Fibroblast of skin of abdomen (primary cell): ENCODE measurements around the gene ZNG1C. TPM values are rescaled to one million over a fixed set of nuclear protein-coding genes. Genes with fewer than 3 reads are reported as not detected.
"Not testable (repeated sequence)": the region's sequence is repeated elsewhere in the genome, so short reads cannot be mapped to it uniquely, and the experiment has no call there.

Source experiments
- DNase-seq: peaks from one replicate; pipeline ENCODE4 v3.0.0-alpha.2; 2013
- polyA plus RNA-seq, 2 experiments: library from polyadenylated mRNA; unstranded; fragments of 120-200 nt; gene quantifications; one replicate each; pipeline ENCODE4 v1.2.1, GENCODE V29; 2013; ENCODE audit not compliant: insufficient read length in 2 of 2

Gene ZNG1C
- polyA plus RNA-seq (2013, experiment 1 of 2; ENCODE audit: insufficient read length): 24.5 TPM
- polyA plus RNA-seq (2013, experiment 2 of 2; ENCODE audit: insufficient read length): 21.3 TPM

GRCh38 chr9:68241683-68242082, at the start of gene ZNG1C:
Gene ZNG1C (plus strand): TSS chr9:68241983. CDS start chr9:68242032, 49 bp downstream.
- not testable (repeated sequence) for DNase-seq

GRCh38 chr9:68242437-68242836, 654 bp downstream of the ZNG1C start:
- DNase-seq: not testable (repeated sequence)

- not testable (repeated sequence) for DNase-seq
These were observed 39.3 kb downstream of the ZNG1C start for GRCh38 chr9:68281041-68281440.

GRCh38 chr9:68302567-68302966, 60.8 kb downstream of the ZNG1C start, which contains the start of gene FOXD4L3:
Gene FOXD4L3 (plus strand): TSS chr9:68302867. CDS start chr9:68302952, 85 bp downstream.
- DNase-seq: not testable (repeated sequence)

GRCh38 chr9:68303771-68304170, 62.0 kb downstream of the ZNG1C start:
- DNase-seq: not testable (repeated sequence)

GRCh38 chr9:68304212-68304611, 62.4 kb downstream of the ZNG1C start:
- not testable (repeated sequence) for DNase-seq

- not testable (repeated sequence) for DNase-seq
These were observed 63.0 kb downstream of the ZNG1C start for GRCh38 chr9:68304777-68305176.

- DNase-seq: not testable (repeated sequence)
These were observed 64.0 kb downstream of the ZNG1C start for GRCh38 chr9:68305680-68306285.

GRCh38 chr9:68306391-68306964, 64.7 kb downstream of the ZNG1C start:
- DNase-seq: not testable (repeated sequence)

- not testable (repeated sequence) for DNase-seq
These were observed 65.3 kb downstream of the ZNG1C start for GRCh38 chr9:68307127-68307526.

GRCh38 chr9:68307654-68308053, 65.9 kb downstream of the ZNG1C start:
- DNase-seq: not testable (repeated sequence)

GRCh38 chr9:68311208-68311607, 69.4 kb downstream of the ZNG1C start:
- DNase-seq: not testable (repeated sequence)

- not testable (repeated sequence) for DNase-seq
These were observed 76.4 kb downstream of the ZNG1C start for GRCh38 chr9:68318209-68318608.

- DNase-seq: not testable (repeated sequence)
These were observed 82.0 kb downstream of the ZNG1C start for GRCh38 chr9:68323749-68324148.

- DNase-seq: not testable (repeated sequence)
These were observed 82.7 kb downstream of the ZNG1C start for GRCh38 chr9:68324518-68324917.

GRCh38 chr9:68329106-68329505, 87.3 kb downstream of the ZNG1C start:
- DNase-seq: not testable (repeated sequence)

GRCh38 chr9:68330531-68331173, 88.9 kb downstream of the ZNG1C start:
- not testable (repeated sequence) for DNase-seq

GRCh38 chr9:68332122-68332521, 90.3 kb downstream of the ZNG1C start:
- DNase-seq: not testable (repeated sequence)

- not testable (repeated sequence) for DNase-seq
These were observed 94.2 kb downstream of the ZNG1C start for GRCh38 chr9:68335935-68336334.

GRCh38 chr9:68336639-68337339, 95.0 kb downstream of the ZNG1C start:
- not testable (repeated sequence) for DNase-seq

GRCh38 chr9:68338000-68338399, 96.2 kb downstream of the ZNG1C start:
- DNase-seq: not testable (repeated sequence)

- DNase-seq: not testable (repeated sequence)
These were observed 100.7 kb downstream of the ZNG1C start for GRCh38 chr9:68342265-68343025.
